Measurements from ENCODE around the gene ABHD15.

The ABHD15 gene

GRCh38 chr17:29555840-29556239 lies 11.0 kb downstream of the ABHD15 start:
- H3K4me3 ChIP-seq (ENCODE audit: low read length) = no peak overlapping the region
- DNase-seq (ENCODE audit: low read depth) = no peak
- TF ChIP-seq, protein P1, sequence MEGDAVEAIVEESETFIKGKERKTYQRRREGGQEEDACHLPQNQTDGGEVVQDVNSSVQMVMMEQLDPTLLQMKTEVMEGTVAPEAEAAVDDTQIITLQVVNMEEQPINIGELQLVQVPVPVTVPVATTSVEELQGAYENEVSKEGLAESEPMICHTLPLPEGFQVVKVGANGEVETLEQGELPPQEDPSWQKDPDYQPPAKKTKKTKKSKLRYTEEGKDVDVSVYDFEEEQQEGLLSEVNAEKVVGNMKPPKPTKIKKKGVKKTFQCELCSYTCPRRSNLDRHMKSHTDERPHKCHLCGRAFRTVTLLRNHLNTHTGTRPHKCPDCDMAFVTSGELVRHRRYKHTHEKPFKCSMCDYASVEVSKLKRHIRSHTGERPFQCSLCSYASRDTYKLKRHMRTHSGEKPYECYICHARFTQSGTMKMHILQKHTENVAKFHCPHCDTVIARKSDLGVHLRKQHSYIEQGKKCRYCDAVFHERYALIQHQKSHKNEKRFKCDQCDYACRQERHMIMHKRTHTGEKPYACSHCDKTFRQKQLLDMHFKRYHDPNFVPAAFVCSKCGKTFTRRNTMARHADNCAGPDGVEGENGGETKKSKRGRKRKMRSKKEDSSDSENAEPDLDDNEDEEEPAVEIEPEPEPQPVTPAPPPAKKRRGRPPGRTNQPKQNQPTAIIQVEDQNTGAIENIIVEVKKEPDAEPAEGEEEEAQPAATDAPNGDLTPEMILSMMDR (conservative IDR thresholded peaks at IDR 0.05; ENCODE audit: low read depth, low read length) = no peak

DNA sequence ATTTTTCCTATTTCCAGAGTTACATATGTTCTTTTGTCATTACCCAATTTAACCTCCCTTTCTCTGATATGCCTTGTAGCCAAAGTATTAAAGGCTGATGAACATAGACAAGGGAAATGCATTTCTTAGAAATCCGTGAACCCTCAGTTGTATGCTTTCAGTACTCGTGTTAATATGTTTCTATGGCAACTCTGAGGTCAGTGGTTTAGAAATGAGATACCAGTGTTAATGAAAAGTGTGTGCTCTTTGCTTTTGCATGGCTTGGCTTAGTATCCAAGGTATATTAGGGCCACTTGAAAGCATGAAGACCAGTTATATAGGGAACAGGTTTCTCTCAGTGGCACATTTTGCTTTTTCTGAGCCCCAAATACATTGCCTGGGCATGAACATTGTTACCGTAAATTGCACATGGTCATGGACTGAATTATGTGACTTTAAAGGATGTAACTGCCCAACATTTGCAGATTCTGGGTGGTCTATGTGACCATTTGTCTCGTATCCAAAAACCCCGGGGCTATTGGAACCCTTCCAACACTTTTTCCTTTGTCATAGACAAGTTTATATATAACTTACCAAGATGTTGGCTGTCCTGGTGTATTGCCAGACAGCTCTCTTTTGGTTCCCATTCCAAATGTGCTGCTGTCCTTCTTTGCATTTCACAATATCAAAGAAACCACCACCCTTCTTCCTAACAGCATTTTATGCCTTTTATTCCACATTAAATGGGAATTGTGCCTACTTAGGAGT lies 17.5 kb downstream of the ABHD15 start:
- TF ChIP-seq, protein P1 (conservative IDR thresholded peaks at IDR 0.05; ENCODE audit: low read depth, low read length) = no peak
- no peak overlapping the region for H3K4me3 ChIP-seq (ENCODE audit: low read length)
- no peak for DNase-seq (ENCODE audit: low read depth)

- TF ChIP-seq, protein P1 (conservative IDR thresholded peaks at IDR 0.05; ENCODE audit: low read depth, low read length) = no peak
- no peak for DNase-seq (ENCODE audit: low read depth)
- H3K4me3 ChIP-seq (ENCODE audit: low read length) = no peak overlapping the region
Observed at GRCh38 chr17:29546830-29547229, 20.0 kb downstream of the ABHD15 start.

DNA sequence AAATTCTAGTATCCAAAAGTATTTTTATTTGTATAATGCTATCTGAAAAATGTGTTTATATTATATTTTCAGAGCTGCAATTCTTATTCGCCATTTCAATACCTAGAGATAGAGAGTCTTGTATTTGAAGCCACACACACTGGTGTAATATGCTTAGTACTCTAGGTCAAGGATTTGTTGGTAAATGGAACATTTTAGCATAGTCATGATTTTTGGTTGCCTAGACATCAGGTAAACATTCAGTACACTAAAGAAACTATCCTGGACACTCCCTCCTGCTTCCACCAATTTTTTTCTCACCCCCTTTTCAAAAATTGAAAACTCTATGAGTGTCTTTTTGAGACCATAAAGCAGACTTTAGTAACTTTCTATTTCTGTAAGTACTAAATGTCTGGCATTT lies 20.8 kb downstream of the ABHD15 start:
- H3K4me3 ChIP-seq (ENCODE audit: low read length) = no peak overlapping the region
- TF ChIP-seq, protein P1 (conservative IDR thresholded peaks at IDR 0.05; ENCODE audit: low read depth, low read length) = no peak
- no peak for DNase-seq (ENCODE audit: low read depth)

- no peak for DNase-seq (ENCODE audit: low read depth)
- TF ChIP-seq, protein P1 (conservative IDR thresholded peaks at IDR 0.05; ENCODE audit: low read depth, low read length) = no peak
- H3K4me3 ChIP-seq (ENCODE audit: low read length) = no peak overlapping the region
Observed at GRCh38 chr17:29544066-29544465, 22.8 kb downstream of the ABHD15 start.

GRCh38 chr17:29533976-29534375 lies 32.9 kb downstream of the ABHD15 start:
- H3K4me3 ChIP-seq (ENCODE audit: low read length) = no peak overlapping the region
- DNase-seq (ENCODE audit: low read depth) = no peak
- TF ChIP-seq, protein P1 (conservative IDR thresholded peaks at IDR 0.05; ENCODE audit: low read depth, low read length) = no peak

DNA sequence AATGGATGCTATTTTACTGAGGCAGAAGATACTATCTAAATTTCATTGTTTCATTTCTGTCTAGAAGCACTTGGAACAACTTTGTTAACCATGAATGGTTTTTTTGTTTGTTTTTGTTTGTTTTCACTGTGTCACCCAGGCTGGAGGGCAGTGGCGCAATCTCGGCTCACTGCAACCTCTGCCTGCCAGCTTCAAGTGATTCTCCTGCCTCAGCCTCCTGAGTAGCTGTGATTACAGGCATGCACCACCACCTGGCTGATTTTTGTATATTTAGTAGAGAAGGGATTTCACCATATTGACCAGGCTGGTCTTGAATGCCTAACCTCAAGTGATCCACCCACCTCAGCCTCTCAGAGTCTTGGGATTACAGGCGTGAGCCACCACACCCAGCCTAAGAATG lies 40.5 kb downstream of the ABHD15 start:
- H3K4me3 ChIP-seq (ENCODE audit: low read length) = no peak overlapping the region
- TF ChIP-seq, protein P1 (conservative IDR thresholded peaks at IDR 0.05; ENCODE audit: low read depth, low read length) = no peak
- no peak for DNase-seq (ENCODE audit: low read depth)
